ENCODE data around the gene KCNMA1. TPM values are rescaled to one million over a fixed set of nuclear protein-coding genes. Genes with fewer than 3 reads are reported as not detected.

KCNMA1 gene
- total and polyA plus RNA-seq, 10 of the 15 experiments (the other 5 are each of a cell fraction or from before 2014, with no cell fraction given) = 8.5 to 77.0 (median 21.3) TPM

GRCh38 chr10:77507291-77507880 is 130.2 kb downstream of the KCNMA1 start:
- CTCF ChIA-PET = interaction anchor here (0.8 to 2.1 kb wide), 9 partner anchors 11 to 333 kb away, joined by 3 to 7 read pairs (median 3); no protein-coding TSS in a partner anchor
- H3K27me3 ChIP-seq (replicated peaks in 1 of 2; ENCODE audit: control insufficient read depth in 2 of 2, insufficient read depth in 2 of 2, low read length in 1 of 2) = no peaks in the 10 kb centered on the region
- H3K9ac ChIP-seq (ENCODE audit: control insufficient read depth, insufficient read depth, low read length) = no peak overlapping the region
- no peak overlapping the region for H3K27ac ChIP-seq (ENCODE audit: control insufficient read depth, insufficient read depth)
- H3K36me3 ChIP-seq (ENCODE audit: control insufficient read depth in 2 of 2, insufficient read depth in 2 of 2, low read length in 1 of 2) = no peaks in the 10 kb centered on the region
- no TSS peak for BruUV-seq (replicated peaks)
- intact Hi-C loops (cut with micrococcal nuclease; ENCODE audit: unreplicated experiment) = no loop called here
- 18% methylated on average over 5 of the region's 5 CpGs for WGBS (ENCODE audit: insufficient coverage, insufficient replicate concordance, low lambda C conversion rate, missing lambda C conversion rate)
- POLR2A ChIA-PET = interaction anchor here (0.7 to 5.7 kb wide), 4 partner anchors 8 to 122 kb away, joined by 3 to 29 read pairs (median 4); no protein-coding TSS in a partner anchor
- RAD21 ChIA-PET (ENCODE audit: unreplicated experiment) = interaction anchor here (0.9 to 3.9 kb wide), 9 partner anchors 10 to 204 kb away, joined by 3 to 19 read pairs (median 4); partner anchors contain the start of gene KCNMA1
- no peaks in the 10 kb centered on the region for H3K9me3 ChIP-seq (replicated peaks; ENCODE audit: control insufficient read depth, insufficient read depth, low read length)
- FAIRE-seq (no peak), ATAC-seq (no peak), DNase-seq (ENCODE audit: low read depth, low spot score) (no peak)
- no peak for TF ChIP-seq RBBP5 (conservative IDR thresholded peaks at IDR 0.05)
- no peak for TF ChIP-seq CEBPB (IDR thresholded peaks at IDR 0.05; ENCODE audit: borderline replicate concordance in 1 of 2, low read depth in 2 of 2, low read length in 2 of 2)
- TF ChIP-seq, protein P1, sequence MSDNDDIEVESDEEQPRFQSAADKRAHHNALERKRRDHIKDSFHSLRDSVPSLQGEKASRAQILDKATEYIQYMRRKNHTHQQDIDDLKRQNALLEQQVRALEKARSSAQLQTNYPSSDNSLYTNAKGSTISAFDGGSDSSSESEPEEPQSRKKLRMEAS (IDR thresholded peaks at IDR 0.05; ENCODE audit: low read depth, low read length) = no peak
- TF ChIP-seq NFIC (IDR thresholded peaks at IDR 0.05; ENCODE audit: low read depth, low read length) = no peak
- TF ChIP-seq TCF12 (IDR thresholded peaks at IDR 0.05; ENCODE audit: low read depth, low read length) = no peak
- no peak for TF ChIP-seq BRCA1 (IDR thresholded peaks at IDR 0.05; ENCODE audit: low read depth, low read length)
- TF ChIP-seq HCFC1 (IDR thresholded peaks at IDR 0.05; ENCODE audit: low read length) = no peak
- no peak for TF ChIP-seq ZNF384 (IDR thresholded peaks at IDR 0.05; ENCODE audit: borderline replicate concordance, low read depth, low read length)
- no peak for TF ChIP-seq E2F8 (IDR thresholded peaks at IDR 0.05; ENCODE audit: low read depth, partially characterized antibody)
- H3K79me2 ChIP-seq (ENCODE audit: control insufficient read depth, insufficient read depth, low read length) = no peaks in the 10 kb centered on the region
- in situ Hi-C loops (cut with MboI) = no loop called here
- no peak overlapping the region for H3K4me2 ChIP-seq (ENCODE audit: control insufficient read depth, insufficient read depth)
- no peak overlapping the region for H2AFZ ChIP-seq (ENCODE audit: control insufficient read depth, low read depth, low read length)
- SMC1A ChIA-PET (ENCODE audit: uncharacterized antibody, unreplicated experiment) = interaction anchor here (0.8 to 8.3 kb wide), 16 partner anchors 11 to 333 kb away, joined by 3 to 74 read pairs (median 4); no protein-coding TSS in a partner anchor
- H4K20me1 ChIP-seq (ENCODE audit: control insufficient read depth, insufficient read depth) = no peaks in the 10 kb centered on the region
- H3K4me3 ChIP-seq = no peak overlapping the region
- H3K4me1 ChIP-seq (ENCODE audit: control insufficient read depth, insufficient read depth, low read length) = no peaks in the 10 kb centered on the region
